EL (cell line): ENCODE results near the gene CLMN.
A peak's percentile ranks its signal among the peaks of the same experiment; 100 is the strongest.
"Not testable (repeated sequence)": the region's sequence is repeated elsewhere in the genome, so short reads cannot be mapped to it uniquely, and the experiment has no call there.

Source experiments
- DNase-seq: peaks from one replicate; pipeline ENCODE4 v3.0.0-alpha.2; 2016

Gene CLMN

GRCh38 chr14:95156161-95157047 is 163.3 kb downstream of the CLMN start:
- DNase-seq = peak; percentile 25

- no peak for DNase-seq
Measured at GRCh38 chr14:95155045-95155444, 164.7 kb downstream of the CLMN start.

GRCh38 chr14:95153866-95154265 is 165.8 kb downstream of the CLMN start:
- DNase-seq = no peak

GRCh38 chr14:95151561-95151960 is 168.1 kb downstream of the CLMN start:
- DNase-seq = no peak

GRCh38 chr14:95150910-95151309 is 168.8 kb downstream of the CLMN start:
- no peak for DNase-seq

GRCh38 chr14:95149441-95149840 is 170.3 kb downstream of the CLMN start:
- DNase-seq = no peak

- no peak for DNase-seq
Measured at GRCh38 chr14:95147597-95147996, 172.1 kb downstream of the CLMN start.

GRCh38 chr14:95146079-95146771 is 173.5 kb downstream of the CLMN start:
- DNase-seq = no peak

GRCh38 chr14:95144849-95145248 is 174.9 kb downstream of the CLMN start:
- DNase-seq = no peak

- peak; percentile 21 for DNase-seq
Measured at GRCh38 chr14:95143808-95144620, 175.7 kb downstream of the CLMN start.

- no peak for DNase-seq
Measured at GRCh38 chr14:95142208-95142607, 177.5 kb downstream of the CLMN start.

- DNase-seq = no peak
Measured at GRCh38 chr14:95141684-95142083, 178.0 kb downstream of the CLMN start.

- DNase-seq = peak; percentile 8
Measured at GRCh38 chr14:95140060-95140858, 179.4 kb downstream of the CLMN start.

- no peak for DNase-seq
Measured at GRCh38 chr14:95138876-95139275, 180.8 kb downstream of the CLMN start.

GRCh38 chr14:95138455-95138854 is 181.3 kb downstream of the CLMN start:
- not testable (repeated sequence) for DNase-seq

GRCh38 chr14:95137804-95138167 is 181.9 kb downstream of the CLMN start:
- DNase-seq = no peak

GRCh38 chr14:95137164-95137803 is 182.4 kb downstream of the CLMN start:
- no peak for DNase-seq

GRCh38 chr14:95136631-95137030 is 183.1 kb downstream of the CLMN start:
- DNase-seq = no peak

GRCh38 chr14:95134304-95134933 is 185.3 kb downstream of the CLMN start:
- DNase-seq = no peak

GRCh38 chr14:95133282-95133681 is 186.4 kb downstream of the CLMN start:
- DNase-seq = no peak

- no peak for DNase-seq
Measured at GRCh38 chr14:95132760-95133159, 186.9 kb downstream of the CLMN start.
